Measurements from ENCODE around the gene ADIPOR1.
"Not testable (repeated sequence)": the region's sequence is repeated elsewhere in the genome, so short reads cannot be mapped to it uniquely, and the experiment has no call there.

ADIPOR1 gene

DNA sequence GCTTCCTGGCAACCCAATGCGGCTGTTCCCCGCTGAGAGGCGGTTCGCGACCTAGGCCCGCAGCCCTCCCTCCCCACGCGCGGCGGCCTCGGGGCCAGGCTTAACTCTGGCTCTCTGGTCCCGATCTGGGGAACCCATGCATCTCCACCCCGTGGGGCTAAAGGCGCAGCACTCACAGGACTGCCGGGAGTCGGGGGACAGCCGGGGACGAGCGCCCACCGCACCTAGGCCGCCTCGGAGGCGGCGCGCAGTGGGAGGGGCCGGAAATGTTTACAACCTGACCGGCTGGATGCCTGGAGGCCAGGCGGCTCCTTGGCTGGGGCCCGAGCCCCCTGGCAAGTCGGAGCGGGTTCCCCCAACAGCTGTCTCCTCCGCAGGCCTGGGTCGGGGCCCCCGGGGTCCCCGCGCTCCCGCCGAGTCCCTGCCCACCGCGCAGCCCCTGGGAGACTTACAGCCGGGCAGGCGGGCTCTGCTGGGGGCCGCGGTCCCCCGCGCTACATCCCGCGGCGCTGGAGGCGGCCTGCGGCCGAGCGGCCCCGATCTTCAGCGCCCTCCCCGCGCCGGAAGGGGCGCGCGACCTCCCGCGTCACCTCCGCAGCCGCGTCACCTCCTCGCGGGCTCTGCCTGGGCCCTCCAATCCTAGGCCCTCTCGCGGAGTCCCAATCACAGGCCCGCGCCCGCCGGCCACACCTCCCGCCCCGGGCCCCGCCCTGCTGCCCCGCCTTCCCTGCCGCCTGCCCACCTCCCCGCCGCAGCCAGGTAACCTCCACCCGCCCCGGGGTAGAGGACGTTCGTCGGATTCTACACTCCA lies at the start of gene ADIPOR1:
TSS of gene ADIPOR1 (minus strand) at position 580 of the 811 bp plus-strand sequence. CDS start 7,242 bp downstream, outside the sequence.
- peak within 1 kb of the TSS; percentile 96 for H3K4me2 ChIP-seq (ENCODE audit: low read length)
- H3K9me2 ChIP-seq (replicated peaks; ENCODE audit: control insufficient read depth, low read length) = no peaks in the 10 kb centered on the region
- H3K9me3 ChIP-seq (ENCODE audit: control insufficient read depth, insufficient read depth, low read length) = no peaks in the 10 kb centered on the region
- H3K27me3 ChIP-seq (ENCODE audit: control insufficient read depth, low read length) = no peaks in the 10 kb centered on the region
- H4K20me1 ChIP-seq (ENCODE audit: control insufficient read depth, insufficient read depth, low read depth, low read length) = peaks cover 16% of the 10 kb centered on the region
- H3K36me3 ChIP-seq (ENCODE audit: control insufficient read depth, low read length) = peaks cover 20% of the 10 kb centered on the region
- 0 out of 2 replicates have a peak within 1 kb of the TSS, but pooled peaks have one; percentile 20 for H3K27ac ChIP-seq (ENCODE audit: low read depth, low read length)
- H3K4me3 ChIP-seq (ENCODE audit: low read length) = peak within 1 kb of the TSS; percentile 86
- no peak for TF ChIP-seq EZH2phosphoT487 (IDR thresholded peaks at IDR 0.05; ENCODE audit: borderline replicate concordance, low read length)
- TF ChIP-seq, protein P1, sequence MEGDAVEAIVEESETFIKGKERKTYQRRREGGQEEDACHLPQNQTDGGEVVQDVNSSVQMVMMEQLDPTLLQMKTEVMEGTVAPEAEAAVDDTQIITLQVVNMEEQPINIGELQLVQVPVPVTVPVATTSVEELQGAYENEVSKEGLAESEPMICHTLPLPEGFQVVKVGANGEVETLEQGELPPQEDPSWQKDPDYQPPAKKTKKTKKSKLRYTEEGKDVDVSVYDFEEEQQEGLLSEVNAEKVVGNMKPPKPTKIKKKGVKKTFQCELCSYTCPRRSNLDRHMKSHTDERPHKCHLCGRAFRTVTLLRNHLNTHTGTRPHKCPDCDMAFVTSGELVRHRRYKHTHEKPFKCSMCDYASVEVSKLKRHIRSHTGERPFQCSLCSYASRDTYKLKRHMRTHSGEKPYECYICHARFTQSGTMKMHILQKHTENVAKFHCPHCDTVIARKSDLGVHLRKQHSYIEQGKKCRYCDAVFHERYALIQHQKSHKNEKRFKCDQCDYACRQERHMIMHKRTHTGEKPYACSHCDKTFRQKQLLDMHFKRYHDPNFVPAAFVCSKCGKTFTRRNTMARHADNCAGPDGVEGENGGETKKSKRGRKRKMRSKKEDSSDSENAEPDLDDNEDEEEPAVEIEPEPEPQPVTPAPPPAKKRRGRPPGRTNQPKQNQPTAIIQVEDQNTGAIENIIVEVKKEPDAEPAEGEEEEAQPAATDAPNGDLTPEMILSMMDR (IDR thresholded peaks at IDR 0.05; ENCODE audit: low read depth, low read length, poor library complexity, severe bottlenecking) = no peak
- H3K4me1 ChIP-seq (ENCODE audit: control insufficient read depth, low read length) = peaks cover 20% of the 10 kb centered on the region
- H3K79me2 ChIP-seq (ENCODE audit: control insufficient read depth, low read length) = peaks cover 51% of the 10 kb centered on the region
- 0 out of 2 replicates have a peak, but pooled peaks cover 5% of the 10 kb centered on the region for H3F3A ChIP-seq (ENCODE audit: control insufficient read depth, insufficient read depth)

DNA sequence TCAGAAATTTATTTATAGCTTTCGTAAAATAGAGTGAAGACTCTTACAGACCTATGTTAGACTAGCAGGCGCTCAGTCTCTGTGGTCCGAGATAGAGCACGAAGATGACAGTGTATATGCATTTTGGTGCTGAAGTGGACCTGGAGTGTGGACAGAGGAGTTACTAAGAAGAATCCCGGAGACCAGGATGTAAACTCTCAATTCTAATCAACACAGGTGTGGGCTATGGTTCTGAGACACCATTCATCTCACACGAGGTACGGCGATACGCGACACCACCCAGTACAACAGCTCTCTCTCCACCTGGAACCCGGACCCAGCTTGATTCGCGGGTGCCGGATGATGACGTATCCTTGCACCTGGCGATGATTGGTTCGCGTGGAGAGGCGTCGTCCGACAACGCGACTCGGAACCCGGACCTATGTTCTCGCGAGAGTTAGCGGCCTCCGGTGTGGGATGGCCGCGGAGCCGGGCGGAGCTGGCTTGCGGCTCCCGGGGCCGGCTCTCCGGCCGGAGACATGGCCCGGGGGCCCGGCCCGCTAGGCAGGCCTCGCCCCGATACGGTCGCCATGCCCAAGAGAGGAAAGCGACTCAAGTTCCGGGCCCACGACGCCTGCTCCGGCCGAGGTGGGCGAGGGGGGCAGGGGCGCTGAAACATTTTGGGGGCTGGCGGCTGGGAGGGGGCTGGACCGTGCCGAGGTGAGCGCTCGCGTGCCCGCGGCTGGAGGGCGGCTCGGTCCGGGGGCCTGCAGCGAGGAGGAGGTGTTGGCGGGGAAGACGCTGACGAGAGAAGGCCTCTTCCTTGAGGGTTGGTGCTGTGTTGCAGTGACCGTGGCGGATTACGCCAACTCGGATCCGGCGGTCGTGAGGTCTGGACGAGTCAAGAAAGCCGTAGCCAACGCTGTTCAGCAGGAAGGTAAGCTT lies 49.1 kb upstream of the ADIPOR1 start, which contains the start of gene TMEM183A:
TSS of gene TMEM183A (plus strand) at position 427 of the 924 bp plus-strand sequence. CDS start at position 519, 92 bp downstream.
- no peak for TF ChIP-seq EZH2phosphoT487 (IDR thresholded peaks at IDR 0.05; ENCODE audit: borderline replicate concordance, low read length)
- TF ChIP-seq, protein P1 (IDR thresholded peaks at IDR 0.05; ENCODE audit: low read depth, low read length, poor library complexity, severe bottlenecking) = no peak
- Histone ChIP-seq H3K4me3 (ENCODE audit: low read length) (peak within 1 kb of the TSS; percentile 89), H4K20me1 (ENCODE audit: control insufficient read depth, insufficient read depth, low read depth, low read length) (no peaks in the 10 kb centered on the region), H3K36me3 (ENCODE audit: control insufficient read depth, low read length) (peaks cover 42% of the 10 kb centered on the region), H3K9me3 (ENCODE audit: control insufficient read depth, insufficient read depth, low read length) (no peaks in the 10 kb centered on the region), H3K27ac (ENCODE audit: low read depth, low read length) (peak within 1 kb of the TSS; percentile 88), H3F3A (ENCODE audit: control insufficient read depth, insufficient read depth) (peaks cover 18% of the 10 kb centered on the region), H3K9me2 (replicated peaks; ENCODE audit: control insufficient read depth, low read length) (no peaks in the 10 kb centered on the region), H3K27me3 (ENCODE audit: control insufficient read depth, low read length) (no peaks in the 10 kb centered on the region), H3K4me2 (ENCODE audit: low read length) (peak within 1 kb of the TSS; percentile 83), H3K79me2 (ENCODE audit: control insufficient read depth, low read length) (peaks cover 52% of the 10 kb centered on the region), H3K4me1 (ENCODE audit: control insufficient read depth, low read length) (peaks cover 28% of the 10 kb centered on the region)

DNA sequence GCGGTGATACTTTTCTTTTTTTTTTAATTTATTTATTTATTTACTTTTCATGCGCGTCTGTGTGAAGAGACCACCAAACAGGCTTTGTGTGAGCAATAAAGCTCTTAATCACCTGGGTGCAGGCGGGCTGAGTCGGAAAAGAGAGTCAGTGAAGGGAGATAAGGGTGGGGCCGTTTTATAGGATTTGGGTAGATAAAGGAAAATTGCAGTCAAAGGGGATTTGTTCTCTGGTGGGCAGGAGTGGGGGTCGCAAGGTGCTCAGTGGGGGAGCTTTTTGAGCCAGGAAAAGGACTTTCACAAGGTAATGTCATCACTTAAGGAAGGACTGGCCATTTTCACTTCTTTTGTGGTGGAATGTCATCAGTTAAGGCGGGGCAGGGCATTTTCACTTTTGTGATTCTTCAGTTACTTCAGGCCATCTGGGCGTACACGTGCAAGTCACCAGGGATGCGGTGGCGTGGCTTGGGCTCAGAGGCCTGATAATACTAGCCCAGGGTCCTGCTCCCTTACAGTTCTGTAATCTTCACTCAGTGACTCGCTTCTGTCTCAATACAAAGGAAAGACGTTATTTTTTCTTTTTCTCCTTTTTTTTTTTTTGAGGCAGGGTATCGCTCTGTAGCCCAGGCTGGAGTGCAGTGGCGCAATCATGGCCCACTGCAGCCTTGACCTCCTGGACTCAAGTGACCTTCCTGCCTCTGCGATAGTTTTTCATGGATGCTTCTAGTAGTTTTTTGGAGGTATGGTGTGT lies 47.5 kb upstream of the ADIPOR1 start:
- Histone ChIP-seq H3K4me2 (ENCODE audit: low read length) (peak overlapping the region; percentile 83), H3K36me3 (ENCODE audit: control insufficient read depth, low read length) (peaks cover 26% of the 10 kb centered on the region), H3K79me2 (ENCODE audit: control insufficient read depth, low read length) (peaks cover 36% of the 10 kb centered on the region), H3K4me1 (ENCODE audit: control insufficient read depth, low read length) (peaks cover 27% of the 10 kb centered on the region), H3K4me3 (ENCODE audit: low read length) (peak overlapping the region; percentile 89), H3F3A (ENCODE audit: control insufficient read depth, insufficient read depth) (peaks cover 21% of the 10 kb centered on the region), H3K27ac (ENCODE audit: low read depth, low read length) (peak overlapping the region; percentile 88)
- not testable (repeated sequence) for H3K9me3 ChIP-seq (ENCODE audit: control insufficient read depth, insufficient read depth, low read length); H3K27me3 ChIP-seq (ENCODE audit: control insufficient read depth, low read length); H4K20me1 ChIP-seq (ENCODE audit: control insufficient read depth, insufficient read depth, low read depth, low read length); H3K9me2 ChIP-seq (replicated peaks; ENCODE audit: control insufficient read depth, low read length)

Measured in DOHH2 (cell line).